ENCODE measurements around the gene MYPOP.

GRCh38 chr19:45860359-45861259 is 41.8 kb downstream of the MYPOP start:
- TF ChIP-seq POLR2A (IDR thresholded peaks at IDR 0.05; ENCODE audit: low read length) (no peak), GATA1 (IDR thresholded peaks at IDR 0.05; ENCODE audit: low read depth, low read length) (no peak)

Measured in erythroblast (primary cell).